CD4-positive, alpha-beta memory T cell (primary cell): Measurements from ENCODE around the gene TYW1. TPM values are rescaled to one million over a fixed set of nuclear protein-coding genes. Genes with fewer than 3 reads are reported as not detected.
"Not testable (repeated sequence)": the region's sequence is repeated elsewhere in the genome, so short reads cannot be mapped to it uniquely, and the experiment has no call there.

Source experiments
- CTCF ChIA-PET: fragments of 350-600 bp; sonication (Branson Sonifier 250); formaldehyde crosslinking; loops from one replicate; lab custom pipeline; 2021; ENCODE audit warnings: inconsistent platforms; ENCODE audit not compliant: partially characterized antibody; lab: Charles Lee
- POLR2A ChIA-PET: fragments of 350-600 bp; sonication (Branson Sonifier 250); formaldehyde crosslinking; loops from one replicate; lab custom pipeline; 2021; ENCODE audit not compliant: partially characterized antibody; lab: Charles Lee
- DNase-seq, 5 donors: peaks; one replicate each; pipeline versions ENCODE4 v3.0.0 to v3.0.0-alpha.2; 2020 to 2022; ENCODE audit warnings: mixed read lengths in 1 of 5
- H3K27ac ChIP-seq: one replicate; pipeline ENCODE4 v1.7.0; 2013; ENCODE audit warnings: low read depth, low read length
- H3K27me3 ChIP-seq: 2 replicates; pipeline ENCODE4 v1.7.0; 2013; ENCODE audit warnings: mild to moderate bottlenecking, low read length, moderate library complexity; ENCODE audit not compliant: insufficient read depth
- H3K36me3 ChIP-seq: 2 replicates; pipeline ENCODE4 v1.7.0; 2013; ENCODE audit warnings: mild to moderate bottlenecking, low read length, moderate library complexity; ENCODE audit not compliant: insufficient read depth
- H3K4me1 ChIP-seq: 2 replicates; pipeline ENCODE4 v1.7.0; 2013; ENCODE audit warnings: mild to moderate bottlenecking, low read length, moderate library complexity; ENCODE audit not compliant: insufficient read depth
- H3K4me3 ChIP-seq, 2 donors: one replicate each; pipeline ENCODE4 v1.7.0; 2013; ENCODE audit warnings: low read length in 2 of 2, mild to moderate bottlenecking in 1 of 2
- H3K9me3 ChIP-seq, 2 donors: one replicate each; pipeline ENCODE4 v1.7.0; 2013; ENCODE audit warnings: low read length in 2 of 2, control low read depth in 1 of 2; ENCODE audit not compliant: control insufficient read depth in 1 of 2
- H3K27ac Mint-ChIP-seq, 7 donors: one replicate each; pipeline ENCODE4 v1.8.0; 2020 to 2021; ENCODE audit warnings: mixed read lengths in 7 of 7, mild to moderate bottlenecking in 6 of 7, inconsistent platforms in 3 of 7, moderate library complexity in 3 of 7
- H3K27me3 Mint-ChIP-seq, 2 donors: one replicate each; pipeline ENCODE4 v1.8.0; 2020 to 2021; ENCODE audit warnings: mixed read lengths in 2 of 2
- H3K36me3 Mint-ChIP-seq, 2 donors: one replicate each; pipeline ENCODE4 v1.8.0; 2020 to 2021; ENCODE audit warnings: mixed read lengths in 2 of 2, inconsistent platforms in 1 of 2, mild to moderate bottlenecking in 1 of 2
- H3K4me1 Mint-ChIP-seq, 4 donors: one replicate each; pipeline ENCODE4 v1.8.0; 2020 to 2021; ENCODE audit warnings: mixed read lengths in 4 of 4, mild to moderate bottlenecking in 1 of 4
- H3K4me3 Mint-ChIP-seq, 8 donors: one replicate each; pipeline ENCODE4 v1.8.0; 2020 to 2021; ENCODE audit warnings: mixed read lengths in 8 of 8, mild to moderate bottlenecking in 7 of 8, moderate library complexity in 6 of 8, inconsistent platforms in 3 of 8
- H3K9me3 Mint-ChIP-seq, 8 donors: one replicate each; pipeline ENCODE4 v1.8.0; 2020 to 2021; ENCODE audit warnings: mixed read lengths in 8 of 8, mild to moderate bottlenecking in 5 of 8, inconsistent platforms in 3 of 8, moderate library complexity in 1 of 8
- intact Hi-C: fragments of 100-400 bp; cut with micrococcal nuclease; formaldehyde crosslinking; loops from one replicate; pipeline ENCODE4 v1.15.1; 2023
- polyA plus RNA-seq, 2 donors: library from polyadenylated mRNA; unstranded; fragments of 300-500 nt; fragmentation: Illumina TruSeq; gene quantifications; one replicate each; pipeline ENCODE4 v1.2.3, GENCODE V29; 2021
- total RNA-seq, 2 experiments: library from RNA; stranded (reverse); gene quantifications; one replicate each; pipeline ENCODE4 v1.2.3, GENCODE V29; 2021

Gene TYW1
- total and polyA plus RNA-seq, 4 experiments from 2014 or later: 19.2 to 32.3 (median 27.7) TPM

GRCh38 chr7:66970310-66970709, 26.3 kb upstream of the TYW1 start:
- intact Hi-C loops: no loop called here
- H3K4me3 Mint-ChIP-seq: no peak overlapping the region
- H3K9me3 Mint-ChIP-seq: peaks cover 0 to 2% (median 0%) of the 10 kb centered on the region in 8 donors
- H3K4me1 Mint-ChIP-seq: no peaks in the 10 kb centered on the region
- no peak overlapping the region for H3K4me3 ChIP-seq
- ChIA-PET POLR2A (no interaction called here), CTCF (no interaction called here)
- H3K27me3 Mint-ChIP-seq: no peaks in the 10 kb centered on the region
- H3K9me3 ChIP-seq: no peaks in the 10 kb centered on the region
- H3K36me3 Mint-ChIP-seq: no peaks in the 10 kb centered on the region
- H3K27me3 ChIP-seq: no peaks in the 10 kb centered on the region
- no peak overlapping the region for H3K27ac ChIP-seq
- H3K4me1 ChIP-seq: no peaks in the 10 kb centered on the region
- H3K27ac Mint-ChIP-seq: no peak overlapping the region
- H3K36me3 ChIP-seq: no peaks in the 10 kb centered on the region
- no peak for DNase-seq

DNA sequence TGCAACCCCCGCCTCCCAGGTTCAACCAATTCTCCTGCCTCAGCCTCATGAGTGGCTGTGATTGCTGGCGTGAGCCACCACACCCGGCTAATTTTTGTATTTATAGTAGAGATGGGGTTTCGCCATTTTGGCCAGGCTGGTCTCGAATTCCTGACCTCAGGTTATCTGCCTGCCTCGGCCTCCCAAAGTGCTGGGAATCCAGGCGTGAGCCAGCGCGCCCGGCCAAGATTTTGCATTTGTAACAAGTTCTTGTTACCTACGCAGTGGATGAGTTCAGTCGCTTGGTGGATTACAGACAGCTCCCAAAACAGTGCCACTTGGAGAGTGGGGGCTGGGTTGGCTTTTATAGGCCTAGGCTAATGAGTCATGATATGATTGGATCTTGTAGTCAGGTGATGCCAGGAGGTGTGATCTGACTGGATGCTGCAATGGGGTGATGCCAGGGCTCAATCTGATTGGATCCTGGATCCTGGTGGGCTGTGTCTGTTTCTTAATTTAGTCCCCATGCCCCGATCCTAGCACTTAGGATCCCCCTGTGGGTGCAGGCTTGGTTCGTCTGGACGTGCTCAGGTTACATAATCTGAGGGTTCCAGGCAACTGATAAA, 21.5 kb upstream of the TYW1 start:
- ChIA-PET POLR2A (interaction anchor here (0.6 to 0.7 kb wide), 2 partner anchors 54 to 492 kb away, joined by 3 read pairs; partner anchors contain the start of gene TMEM248), CTCF (no interaction called here)
- H3K27ac ChIP-seq: no peak overlapping the region
- intact Hi-C loops: no loop called here
- no peak for DNase-seq
- H3K4me1 ChIP-seq: no peaks in the 10 kb centered on the region
- no peak overlapping the region for H3K4me3 ChIP-seq
- no peaks in the 10 kb centered on the region for H3K4me1 Mint-ChIP-seq
- no peaks in the 10 kb centered on the region for H3K36me3 ChIP-seq
- H3K27ac Mint-ChIP-seq: no peak overlapping the region
- peaks cover 0 to 4% of the 10 kb centered on the region in 2 donors for H3K9me3 ChIP-seq
- H3K4me3 Mint-ChIP-seq: no peak overlapping the region
- peaks cover 4% of the 10 kb centered on the region in 2 donors for H3K36me3 Mint-ChIP-seq
- peaks cover 0 to 11% (median 9%) of the 10 kb centered on the region in 8 donors for H3K9me3 Mint-ChIP-seq
- no peaks in the 10 kb centered on the region for H3K27me3 Mint-ChIP-seq
- no peaks in the 10 kb centered on the region for H3K27me3 ChIP-seq

DNA sequence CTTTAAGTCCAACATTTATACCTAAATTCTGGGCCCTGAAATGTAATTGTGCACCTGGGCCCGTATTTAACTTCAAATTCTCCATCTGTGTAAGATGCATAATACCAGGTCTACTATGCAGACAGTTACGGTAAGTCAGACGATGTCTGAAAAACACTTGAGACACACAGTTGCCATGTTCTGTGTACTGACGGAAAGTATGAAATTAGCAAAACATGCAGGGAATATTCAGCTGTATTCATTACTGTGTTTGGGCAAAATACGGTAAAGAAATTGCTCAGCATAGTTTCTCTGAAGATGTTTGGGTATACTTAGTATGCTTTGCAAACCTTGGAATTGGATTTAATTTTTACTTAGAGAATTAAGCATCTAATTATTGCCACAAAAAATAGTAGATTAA, 18.3 kb upstream of the TYW1 start:
- H3K27ac ChIP-seq, intact Hi-C loops, H3K27ac Mint-ChIP-seq, H3K4me1 ChIP-seq, H3K4me3 Mint-ChIP-seq, H3K9me3 ChIP-seq, H3K4me1 Mint-ChIP-seq, CTCF ChIA-PET, POLR2A ChIA-PET, H3K27me3 Mint-ChIP-seq, DNase-seq, H3K27me3 ChIP-seq, H3K4me3 ChIP-seq, H3K36me3 ChIP-seq: not testable (repeated sequence)
- H3K9me3 Mint-ChIP-seq: peaks cover 0 to 25% (median 20%) of the 10 kb centered on the region in 8 donors
- H3K36me3 Mint-ChIP-seq: peaks cover 7 to 11% of the 10 kb centered on the region in 2 donors

- H3K9me3 ChIP-seq, H3K27ac ChIP-seq, DNase-seq, H3K36me3 ChIP-seq, H3K4me1 Mint-ChIP-seq, H3K27me3 ChIP-seq, intact Hi-C loops, H3K27me3 Mint-ChIP-seq, H3K4me1 ChIP-seq, POLR2A ChIA-PET, H3K4me3 Mint-ChIP-seq, CTCF ChIA-PET, H3K4me3 ChIP-seq, H3K27ac Mint-ChIP-seq: not testable (repeated sequence)
- Mint-ChIP-seq H3K36me3 (peaks cover 7 to 11% of the 10 kb centered on the region in 2 donors), H3K9me3 (peaks cover 0 to 25% (median 20%) of the 10 kb centered on the region in 8 donors)
Measured at GRCh38 chr7:66979013-66979412, 17.6 kb upstream of the TYW1 start.

DNA sequence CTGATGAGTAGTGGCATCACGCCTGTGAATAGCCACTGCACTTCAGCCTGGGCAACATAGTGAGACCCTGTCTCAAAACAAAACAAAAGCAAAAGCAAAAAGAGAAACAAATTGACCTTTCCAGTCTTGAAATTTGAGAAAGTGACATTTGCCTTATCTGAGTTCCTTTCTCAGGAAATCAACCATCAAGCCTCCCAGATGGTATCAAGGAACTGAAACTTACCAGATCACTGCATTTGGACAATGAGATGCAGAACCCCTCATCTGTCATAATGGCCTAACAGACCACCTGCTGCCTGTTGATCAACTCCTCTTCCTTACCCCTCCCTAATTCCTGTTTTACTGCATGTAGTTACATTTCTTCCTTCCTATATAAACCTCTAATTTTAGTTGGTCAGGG, 16.3 kb upstream of the TYW1 start:
- H3K4me3 Mint-ChIP-seq, intact Hi-C loops: not testable (repeated sequence)

DNA sequence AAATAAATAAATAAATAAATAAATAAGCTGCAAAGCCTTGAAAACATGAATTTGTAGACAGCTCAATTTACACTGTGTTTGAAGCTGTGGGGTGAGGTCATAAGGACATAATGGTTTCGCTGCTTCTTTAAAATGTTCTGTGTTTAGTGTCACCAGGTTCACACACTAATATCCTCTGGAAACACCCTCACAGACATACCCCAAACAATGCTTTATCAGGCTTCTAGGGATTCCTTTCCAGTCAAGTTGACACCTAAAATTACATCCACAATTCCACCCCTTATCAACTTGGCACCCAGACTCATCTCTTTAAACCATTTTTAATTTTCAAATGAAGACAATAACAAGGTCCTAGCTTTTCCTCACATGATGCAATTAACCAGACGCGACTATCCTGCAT, 7.1 kb upstream of the TYW1 start:
- DNase-seq, H3K27me3 Mint-ChIP-seq, H3K9me3 Mint-ChIP-seq, H3K27ac Mint-ChIP-seq, H3K27ac ChIP-seq, POLR2A ChIA-PET, H3K4me3 ChIP-seq, H3K4me3 Mint-ChIP-seq, CTCF ChIA-PET, H3K9me3 ChIP-seq, intact Hi-C loops, H3K27me3 ChIP-seq: not testable (repeated sequence)
- H3K36me3 Mint-ChIP-seq: peaks cover 30 to 50% of the 10 kb centered on the region in 2 donors
- peaks cover 9 to 27% (median 17%) of the 10 kb centered on the region in 4 donors for H3K4me1 Mint-ChIP-seq
- H3K4me1 ChIP-seq: peaks cover 21% of the 10 kb centered on the region
- H3K36me3 ChIP-seq: peaks cover 28% of the 10 kb centered on the region

More for the DNA sequence above, 16.3 kb upstream of the TYW1 start:
- peaks cover 0 to 25% (median 20%) of the 10 kb centered on the region in 8 donors for H3K9me3 Mint-ChIP-seq
- H3K27me3 Mint-ChIP-seq, H3K27ac ChIP-seq, H3K4me1 Mint-ChIP-seq, H3K9me3 ChIP-seq, H3K4me3 ChIP-seq, DNase-seq, POLR2A ChIA-PET, H3K27me3 ChIP-seq, H3K4me1 ChIP-seq, H3K27ac Mint-ChIP-seq, CTCF ChIA-PET, H3K36me3 ChIP-seq: not testable (repeated sequence)
- H3K36me3 Mint-ChIP-seq: peaks cover 7 to 11% of the 10 kb centered on the region in 2 donors

DNA sequence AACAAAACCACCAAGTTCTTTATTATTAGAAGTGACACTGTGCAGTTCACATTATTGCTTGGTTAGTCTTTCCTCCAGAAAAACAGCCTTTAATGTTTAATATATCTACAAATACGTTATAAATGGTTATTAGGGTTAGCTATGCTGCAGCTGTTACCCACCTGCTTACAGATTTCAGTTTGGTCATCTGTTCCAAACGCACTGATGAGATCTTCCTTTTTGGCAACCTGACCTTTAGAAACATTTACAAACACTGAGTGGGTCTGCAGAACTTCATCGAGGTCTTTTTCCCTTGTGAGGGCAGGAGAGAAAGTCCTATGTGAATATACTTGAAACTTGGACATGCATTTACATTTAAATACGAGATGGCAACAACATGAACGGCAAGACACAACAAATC, 2.6 kb upstream of the TYW1 start:
- H3K27me3 Mint-ChIP-seq, H3K27me3 ChIP-seq, CTCF ChIA-PET, H3K9me3 ChIP-seq, H3K9me3 Mint-ChIP-seq, DNase-seq: not testable (repeated sequence)
- Mint-ChIP-seq H3K4me3 (peak overlapping the region; percentile 96 to 100 (median 100)), H3K36me3 (peaks cover 13 to 45% of the 10 kb centered on the region in 2 donors), H3K27ac (peak overlapping the region in 6 of 7 donors; percentile 97 to 100 (median 100)), H3K4me1 (peaks cover 16 to 46% (median 29%) of the 10 kb centered on the region in 4 donors)
- H3K36me3 ChIP-seq: peaks cover 19% of the 10 kb centered on the region
- H3K4me1 ChIP-seq: peaks cover 24% of the 10 kb centered on the region
- H3K27ac ChIP-seq: peak overlapping the region; percentile 99
- POLR2A ChIA-PET: interaction anchor here (0.9 to 1.9 kb wide), 2 partner anchors 149 to 254 kb away, joined by 3 to 26 read pairs; no protein-coding TSS in a partner anchor
- H3K4me3 ChIP-seq: peak overlapping the region in 1 of 2 donors; percentile 61
- intact Hi-C loops: loop anchor here (1.0 kb wide), 1 partner anchor 149 kb away; no protein-coding TSS in a partner anchor
